ENCODE measurements around the gene TNPO1. TPM values are rescaled to one million over a fixed set of nuclear protein-coding genes. Genes with fewer than 3 reads are reported as not detected.

TNPO1 gene
- polyA plus RNA-seq, 2 of the 4 experiments (the other 2 are of a cell fraction) = 199 to 350 TPM

DNA sequence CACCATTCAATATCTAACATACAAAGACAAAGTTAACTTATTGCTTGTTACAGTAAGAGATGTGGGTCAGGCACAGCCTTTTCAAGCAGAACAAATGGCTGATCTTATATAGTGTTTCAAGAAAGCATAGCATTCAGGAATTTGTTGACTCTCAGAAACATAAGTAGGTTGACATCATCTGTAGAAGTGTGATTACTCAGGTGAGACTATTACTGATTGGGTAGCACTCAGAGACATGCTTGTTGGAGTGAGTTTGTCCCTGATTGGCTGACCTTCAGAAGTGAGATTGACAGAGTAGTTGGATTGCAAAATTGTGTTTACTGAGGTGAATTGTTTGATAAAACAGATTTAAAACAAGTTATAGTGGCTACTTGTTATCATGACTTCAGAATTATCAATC lies 30.7 kb upstream of the TNPO1 start:
- ChIA-PET CTCF (interaction anchor here (1.0 kb wide), 1 partner anchor 171 kb away, joined by 3 read pairs; no protein-coding TSS in a partner anchor), POLR2A (no interaction called here)
- FAIRE-seq (no peak), DNase-seq (ENCODE audit: low read depth in 1 of 2, low spot score in 1 of 2) (no peak), ATAC-seq (no peak)
- H3K4me1 ChIP-seq = peaks cover 29% of the 10 kb centered on the region
- H3K4me2 ChIP-seq = no peak overlapping the region
- TF ChIP-seq RARB (CRISPR knock-in tag; IDR thresholded peaks at IDR 0.05) = no peak
- no peak overlapping the region for H3K27ac ChIP-seq
- H3K9me3 ChIP-seq = 0 out of 3 replicates have a peak, but pooled peaks cover 3% of the 10 kb centered on the region
- no peak overlapping the region for H3K4me3 ChIP-seq

DNA sequence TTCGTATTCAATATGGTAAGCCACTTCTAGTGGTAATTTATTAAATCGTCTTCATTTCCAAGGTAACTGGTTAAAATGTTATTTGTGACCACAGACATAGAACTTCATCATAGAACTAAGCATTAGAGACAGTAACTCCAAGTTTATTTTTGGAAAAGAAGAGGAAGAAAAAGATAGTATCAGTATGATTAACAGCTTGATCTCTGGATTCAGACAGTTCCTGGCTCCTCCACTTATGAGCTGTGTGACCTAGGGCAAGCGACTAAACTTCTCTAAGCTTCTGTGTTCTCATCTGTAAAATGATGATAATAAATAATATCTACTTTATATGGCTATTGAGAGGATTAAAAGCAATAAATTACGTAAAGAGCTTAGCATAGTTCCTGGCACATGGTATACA lies 29.8 kb upstream of the TNPO1 start:
- ATAC-seq (no peak), DNase-seq (ENCODE audit: low read depth in 1 of 2, low spot score in 1 of 2) (no peak), FAIRE-seq (peak; percentile 7)
- Histone ChIP-seq H3K4me2 (no peak overlapping the region), H3K4me3 (no peak overlapping the region), H3K9me3 (no peaks in the 10 kb centered on the region), H3K4me1 (peaks cover 29% of the 10 kb centered on the region), H3K27ac (no peak overlapping the region)
- ChIA-PET POLR2A (no interaction called here), CTCF (no interaction called here)
- 81% methylated on average over 4 of the region's 4 CpGs for WGBS (ENCODE audit: missing lambda C conversion rate)
- TF ChIP-seq, protein P1, sequence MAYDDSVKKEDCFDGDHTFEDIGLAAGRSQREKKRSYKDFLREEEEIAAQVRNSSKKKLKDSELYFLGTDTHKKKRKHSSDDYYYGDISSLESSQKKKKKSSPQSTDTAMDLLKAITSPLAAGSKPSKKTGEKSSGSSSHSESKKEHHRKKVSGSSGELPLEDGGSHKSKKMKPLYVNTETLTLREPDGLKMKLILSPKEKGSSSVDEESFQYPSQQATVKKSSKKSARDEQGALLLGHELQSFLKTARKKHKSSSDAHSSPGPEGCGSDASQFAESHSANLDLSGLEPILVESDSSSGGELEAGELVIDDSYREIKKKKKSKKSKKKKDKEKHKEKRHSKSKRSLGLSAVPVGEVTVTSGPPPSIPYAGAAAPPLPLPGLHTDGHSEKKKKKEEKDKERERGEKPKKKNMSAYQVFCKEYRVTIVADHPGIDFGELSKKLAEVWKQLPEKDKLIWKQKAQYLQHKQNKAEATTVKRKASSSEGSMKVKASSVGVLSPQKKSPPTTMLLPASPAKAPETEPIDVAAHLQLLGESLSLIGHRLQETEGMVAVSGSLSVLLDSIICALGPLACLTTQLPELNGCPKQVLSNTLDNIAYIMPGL (CRISPR knock-in tag; IDR thresholded peaks at IDR 0.05; ENCODE audit: borderline replicate concordance) = no peak
- TF ChIP-seq, protein P2, sequence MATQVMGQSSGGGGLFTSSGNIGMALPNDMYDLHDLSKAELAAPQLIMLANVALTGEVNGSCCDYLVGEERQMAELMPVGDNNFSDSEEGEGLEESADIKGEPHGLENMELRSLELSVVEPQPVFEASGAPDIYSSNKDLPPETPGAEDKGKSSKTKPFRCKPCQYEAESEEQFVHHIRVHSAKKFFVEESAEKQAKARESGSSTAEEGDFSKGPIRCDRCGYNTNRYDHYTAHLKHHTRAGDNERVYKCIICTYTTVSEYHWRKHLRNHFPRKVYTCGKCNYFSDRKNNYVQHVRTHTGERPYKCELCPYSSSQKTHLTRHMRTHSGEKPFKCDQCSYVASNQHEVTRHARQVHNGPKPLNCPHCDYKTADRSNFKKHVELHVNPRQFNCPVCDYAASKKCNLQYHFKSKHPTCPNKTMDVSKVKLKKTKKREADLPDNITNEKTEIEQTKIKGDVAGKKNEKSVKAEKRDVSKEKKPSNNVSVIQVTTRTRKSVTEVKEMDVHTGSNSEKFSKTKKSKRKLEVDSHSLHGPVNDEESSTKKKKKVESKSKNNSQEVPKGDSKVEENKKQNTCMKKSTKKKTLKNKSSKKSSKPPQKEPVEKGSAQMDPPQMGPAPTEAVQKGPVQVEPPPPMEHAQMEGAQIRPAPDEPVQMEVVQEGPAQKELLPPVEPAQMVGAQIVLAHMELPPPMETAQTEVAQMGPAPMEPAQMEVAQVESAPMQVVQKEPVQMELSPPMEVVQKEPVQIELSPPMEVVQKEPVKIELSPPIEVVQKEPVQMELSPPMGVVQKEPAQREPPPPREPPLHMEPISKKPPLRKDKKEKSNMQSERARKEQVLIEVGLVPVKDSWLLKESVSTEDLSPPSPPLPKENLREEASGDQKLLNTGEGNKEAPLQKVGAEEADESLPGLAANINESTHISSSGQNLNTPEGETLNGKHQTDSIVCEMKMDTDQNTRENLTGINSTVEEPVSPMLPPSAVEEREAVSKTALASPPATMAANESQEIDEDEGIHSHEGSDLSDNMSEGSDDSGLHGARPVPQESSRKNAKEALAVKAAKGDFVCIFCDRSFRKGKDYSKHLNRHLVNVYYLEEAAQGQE (IDR thresholded peaks at IDR 0.05) = no peak
- TF ChIP-seq, protein P3, sequence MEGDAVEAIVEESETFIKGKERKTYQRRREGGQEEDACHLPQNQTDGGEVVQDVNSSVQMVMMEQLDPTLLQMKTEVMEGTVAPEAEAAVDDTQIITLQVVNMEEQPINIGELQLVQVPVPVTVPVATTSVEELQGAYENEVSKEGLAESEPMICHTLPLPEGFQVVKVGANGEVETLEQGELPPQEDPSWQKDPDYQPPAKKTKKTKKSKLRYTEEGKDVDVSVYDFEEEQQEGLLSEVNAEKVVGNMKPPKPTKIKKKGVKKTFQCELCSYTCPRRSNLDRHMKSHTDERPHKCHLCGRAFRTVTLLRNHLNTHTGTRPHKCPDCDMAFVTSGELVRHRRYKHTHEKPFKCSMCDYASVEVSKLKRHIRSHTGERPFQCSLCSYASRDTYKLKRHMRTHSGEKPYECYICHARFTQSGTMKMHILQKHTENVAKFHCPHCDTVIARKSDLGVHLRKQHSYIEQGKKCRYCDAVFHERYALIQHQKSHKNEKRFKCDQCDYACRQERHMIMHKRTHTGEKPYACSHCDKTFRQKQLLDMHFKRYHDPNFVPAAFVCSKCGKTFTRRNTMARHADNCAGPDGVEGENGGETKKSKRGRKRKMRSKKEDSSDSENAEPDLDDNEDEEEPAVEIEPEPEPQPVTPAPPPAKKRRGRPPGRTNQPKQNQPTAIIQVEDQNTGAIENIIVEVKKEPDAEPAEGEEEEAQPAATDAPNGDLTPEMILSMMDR (IDR thresholded peaks at IDR 0.05) = no peak
- no peak for TF ChIP-seq SREBF2 (IDR thresholded peaks at IDR 0.05)

DNA sequence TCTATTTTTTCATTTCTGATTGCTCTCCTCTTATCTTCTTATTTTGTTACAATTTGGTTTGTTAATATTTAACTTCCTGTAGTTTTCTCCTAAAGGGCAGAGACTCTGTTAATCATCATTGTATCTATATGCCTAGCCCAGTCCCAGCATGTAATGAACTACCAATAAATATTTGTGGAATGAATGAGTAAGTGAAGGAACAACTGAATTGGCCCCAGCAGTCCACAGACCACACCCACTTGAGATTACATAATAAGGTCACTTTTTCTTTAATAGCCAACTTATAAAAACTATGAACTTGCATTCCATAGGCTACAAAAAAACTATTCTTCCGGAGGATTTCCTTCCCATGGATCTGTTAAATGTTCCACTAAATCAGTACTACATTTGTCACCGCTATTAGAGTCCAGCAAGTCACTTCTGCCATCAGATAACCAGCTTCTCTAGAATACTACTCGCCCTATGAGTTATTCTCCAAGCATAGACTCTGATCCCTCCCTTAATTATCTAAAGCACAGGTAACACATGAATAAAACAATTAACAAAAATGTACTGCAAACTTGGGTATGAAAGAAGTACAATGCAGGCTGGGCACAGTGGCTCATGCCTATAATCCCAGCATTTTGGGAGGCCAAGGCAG lies 27.5 kb upstream of the TNPO1 start:
- Histone ChIP-seq H3K4me3 (no peak overlapping the region), H3K4me1 (peaks cover 29% of the 10 kb centered on the region), H3K27ac (peak overlapping the region; percentile 23 to 54; a peak in 4 of 6 replicates), H3K9me3 (no peaks in the 10 kb centered on the region), H3K4me2 (peak overlapping the region; percentile 60)
- WGBS (ENCODE audit: missing lambda C conversion rate) = 60% methylated on average over 3 of the region's 3 CpGs
- FAIRE-seq (peak; percentile 94), ATAC-seq (peak; percentile 56 to 94; a peak in 4 of 6 replicates), DNase-seq (ENCODE audit: low read depth in 1 of 2, low spot score in 1 of 2) (peak; percentile 71 to 77)
- ChIA-PET POLR2A (no interaction called here), CTCF (interaction anchor here (1.1 to 1.2 kb wide), 2 partner anchors 16 to 30 kb away, joined by 3 to 4 read pairs; no protein-coding TSS in a partner anchor)
- 0 out of 2 replicates have a peak, but pooled peaks have one; percentile 32 for TF ChIP-seq JUNB (IDR thresholded peaks at IDR 0.05)
- TF ChIP-seq MAZ (IDR thresholded peaks at IDR 0.05; ENCODE audit: borderline replicate concordance, low read depth, low read length) = no peak
- TF ChIP-seq RARB (CRISPR knock-in tag; IDR thresholded peaks at IDR 0.05) = no peak
- TF ChIP-seq CEBPB (IDR thresholded peaks at IDR 0.05) = peak in 1 of 2 experiments; percentile 59; a peak in 2 of 4 replicates
- TF ChIP-seq, protein P4, sequence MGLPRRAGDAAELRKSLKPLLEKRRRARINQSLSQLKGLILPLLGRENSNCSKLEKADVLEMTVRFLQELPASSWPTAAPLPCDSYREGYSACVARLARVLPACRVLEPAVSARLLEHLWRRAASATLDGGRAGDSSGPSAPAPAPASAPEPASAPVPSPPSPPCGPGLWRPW (IDR thresholded peaks at IDR 0.05) = no peak

DNA sequence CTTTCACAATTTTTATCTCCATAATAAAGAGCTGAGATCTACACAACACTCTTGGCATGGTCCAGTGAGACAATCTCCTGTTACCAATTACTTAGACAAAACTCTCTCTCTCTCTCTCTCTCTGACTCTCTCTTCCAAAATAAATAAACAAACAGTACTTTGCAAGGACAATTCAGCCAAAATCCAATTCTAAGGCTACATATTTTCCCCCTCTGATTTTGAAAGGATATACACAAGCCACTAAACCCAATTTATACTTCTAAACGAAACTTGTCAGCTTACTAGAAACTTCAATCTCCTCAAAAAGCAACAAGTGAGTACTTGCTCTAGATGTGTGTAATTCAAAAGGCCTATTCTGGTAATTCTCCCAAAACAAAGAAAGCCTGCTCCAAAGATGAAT lies 26.3 kb upstream of the TNPO1 start:
- H3K27ac ChIP-seq = 0 out of 6 replicates have a peak overlapping the region, but pooled peaks of 1 of the 2 experiments have one; percentile 54
- no peak for TF ChIP-seq RCOR1 (IDR thresholded peaks at IDR 0.05; ENCODE audit: low read depth, low read length)
- TF ChIP-seq, protein P3 (IDR thresholded peaks at IDR 0.05) = no peak
- TF ChIP-seq, protein P5, sequence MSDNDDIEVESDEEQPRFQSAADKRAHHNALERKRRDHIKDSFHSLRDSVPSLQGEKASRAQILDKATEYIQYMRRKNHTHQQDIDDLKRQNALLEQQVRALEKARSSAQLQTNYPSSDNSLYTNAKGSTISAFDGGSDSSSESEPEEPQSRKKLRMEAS (IDR thresholded peaks at IDR 0.05) = no peak
- TF ChIP-seq, protein P6, sequence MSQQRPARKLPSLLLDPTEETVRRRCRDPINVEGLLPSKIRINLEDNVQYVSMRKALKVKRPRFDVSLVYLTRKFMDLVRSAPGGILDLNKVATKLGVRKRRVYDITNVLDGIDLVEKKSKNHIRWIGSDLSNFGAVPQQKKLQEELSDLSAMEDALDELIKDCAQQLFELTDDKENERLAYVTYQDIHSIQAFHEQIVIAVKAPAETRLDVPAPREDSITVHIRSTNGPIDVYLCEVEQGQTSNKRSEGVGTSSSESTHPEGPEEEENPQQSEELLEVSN (IDR thresholded peaks at IDR 0.05; ENCODE audit: borderline replicate concordance, low read depth) = no peak
- TF ChIP-seq, protein P7, sequence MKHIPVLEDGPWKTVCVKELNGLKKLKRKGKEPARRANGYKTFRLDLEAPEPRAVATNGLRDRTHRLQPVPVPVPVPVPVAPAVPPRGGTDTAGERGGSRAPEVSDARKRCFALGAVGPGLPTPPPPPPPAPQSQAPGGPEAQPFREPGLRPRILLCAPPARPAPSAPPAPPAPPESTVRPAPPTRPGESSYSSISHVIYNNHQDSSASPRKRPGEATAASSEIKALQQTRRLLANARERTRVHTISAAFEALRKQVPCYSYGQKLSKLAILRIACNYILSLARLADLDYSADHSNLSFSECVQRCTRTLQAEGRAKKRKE (CRISPR knock-in tag; IDR thresholded peaks at IDR 0.05; ENCODE audit: low read depth) = no peak
- no peak for TF ChIP-seq POLR2AphosphoS2 (conservative IDR thresholded peaks at IDR 0.05; ENCODE audit: low read length)
- no peak for TF ChIP-seq KDM1A (IDR thresholded peaks at IDR 0.05; ENCODE audit: low read depth)
- no peak for TF ChIP-seq ZC3H11A (IDR thresholded peaks at IDR 0.05)

More for the DNA sequence above, 26.3 kb upstream of the TNPO1 start:
- Histone ChIP-seq H3K4me3 (no peak overlapping the region), H3K9me3 (no peaks in the 10 kb centered on the region), H3K4me1 (peaks cover 29% of the 10 kb centered on the region), H3K4me2 (peak overlapping the region; percentile 3; the same call in 1 of the 3 replicates)
- ChIA-PET CTCF (no interaction called here), POLR2A (no interaction called here)
- FAIRE-seq = peak; percentile 65
- no peak for DNase-seq (ENCODE audit: low read depth in 1 of 2, low spot score in 1 of 2)
- no peak for ATAC-seq
- WGBS (ENCODE audit: missing lambda C conversion rate) = 65% methylated on average over 1 of the region's 1 CpG

All from A549 (cell line).